ENCODE results near the gene PRKCZ. TPM values are rescaled to one million over a fixed set of nuclear protein-coding genes. Genes with fewer than 3 reads are reported as not detected.

The PRKCZ gene
- total RNA-seq, 1 donor from 2014 or later, result 32.6 TPM

GRCh38 chr1:2129256-2129943 lies 79.2 kb downstream of the PRKCZ start:
- no peak overlapping the region for H3K27ac Mint-ChIP-seq (ENCODE audit: unreplicated experiment)
- TF ChIP-seq EZH2 (IDR thresholded peaks at IDR 0.05; ENCODE audit: insufficient read depth, low read length), result no peak

GRCh38 chr1:2130156-2130555 lies 79.9 kb downstream of the PRKCZ start:
- Histone ChIP-seq H4K20me1 (ENCODE audit: insufficient read depth, low read length) (no peaks in the 10 kb centered on the region), H3K79me2 (ENCODE audit: insufficient read depth, low read length) (no peaks in the 10 kb centered on the region), H3K9ac (ENCODE audit: low read length) (no peak overlapping the region), H3K36me3 (ENCODE audit: insufficient read depth, low read length) (no peaks in the 10 kb centered on the region), H3K27ac (ENCODE audit: low read depth, low read length) (no peak overlapping the region), H2AFZ (ENCODE audit: low read depth, low read length) (no peak overlapping the region), H3K4me2 (ENCODE audit: low read length) (no peak overlapping the region), H3K9me3 (ENCODE audit: insufficient read depth, low read depth, low read length) (no peaks in the 10 kb centered on the region), H3K4me3 (ENCODE audit: insufficient read depth, low read depth, low read length) (no peak overlapping the region), H3K4me1 (ENCODE audit: insufficient read depth, low read length) (peaks cover 18% of the 10 kb centered on the region), H3K27me3 (ENCODE audit: insufficient read depth, low read length) (no peaks in the 10 kb centered on the region)
- Mint-ChIP-seq H3K27ac (ENCODE audit: unreplicated experiment) (no peak overlapping the region), H3K27me3 (ENCODE audit: low read depth, unreplicated experiment) (no peaks in the 10 kb centered on the region), H3K36me3 (ENCODE audit: low read depth, unreplicated experiment) (no peaks in the 10 kb centered on the region), H3K4me3 (ENCODE audit: unreplicated experiment) (no peak overlapping the region), H3K9me3 (ENCODE audit: unreplicated experiment) (no peaks in the 10 kb centered on the region), H3K4me1 (ENCODE audit: low read depth, unreplicated experiment) (peaks cover 19% of the 10 kb centered on the region)
- TF ChIP-seq EZH2 (IDR thresholded peaks at IDR 0.05; ENCODE audit: insufficient read depth, low read length), result no peak
- no peak for TF ChIP-seq CTCF (IDR thresholded peaks at IDR 0.05; ENCODE audit: insufficient read depth, low read depth, low read length)
- FAIRE-seq, result no peak
- no peak for DNase-seq (ENCODE audit: low read depth)

More at GRCh38 chr1:2129256-2129943, 79.2 kb downstream of the PRKCZ start:
- H2AFZ ChIP-seq (ENCODE audit: low read depth, low read length), result no peak overlapping the region
- peaks cover 16% of the 10 kb centered on the region for H3K4me1 ChIP-seq (ENCODE audit: insufficient read depth, low read length)
- H3K36me3 ChIP-seq (ENCODE audit: insufficient read depth, low read length), result no peaks in the 10 kb centered on the region
- H3K4me2 ChIP-seq (ENCODE audit: low read length), result no peak overlapping the region
- Mint-ChIP-seq H3K36me3 (ENCODE audit: low read depth, unreplicated experiment) (no peaks in the 10 kb centered on the region), H3K4me1 (ENCODE audit: low read depth, unreplicated experiment) (peaks cover 17% of the 10 kb centered on the region), H3K27me3 (ENCODE audit: low read depth, unreplicated experiment) (no peaks in the 10 kb centered on the region), H3K4me3 (ENCODE audit: unreplicated experiment) (no peak overlapping the region), H3K9me3 (ENCODE audit: unreplicated experiment) (no peaks in the 10 kb centered on the region)
- DNase-seq (ENCODE audit: low read depth) (no peak), FAIRE-seq (no peak)
- no peaks in the 10 kb centered on the region for H4K20me1 ChIP-seq (ENCODE audit: insufficient read depth, low read length)
- H3K27ac ChIP-seq (ENCODE audit: low read depth, low read length), result no peak overlapping the region
- H3K4me3 ChIP-seq (ENCODE audit: insufficient read depth, low read depth, low read length), result no peak overlapping the region
- no peaks in the 10 kb centered on the region for H3K27me3 ChIP-seq (ENCODE audit: insufficient read depth, low read length)
- H3K9me3 ChIP-seq (ENCODE audit: insufficient read depth, low read depth, low read length), result no peaks in the 10 kb centered on the region
- no peak overlapping the region for H3K9ac ChIP-seq (ENCODE audit: low read length)
- H3K79me2 ChIP-seq (ENCODE audit: insufficient read depth, low read length), result no peaks in the 10 kb centered on the region

GRCh38 chr1:2130871-2131289 lies 80.7 kb downstream of the PRKCZ start:
- H3K9ac ChIP-seq (ENCODE audit: low read length), result no peak overlapping the region
- H3K9me3 ChIP-seq (ENCODE audit: insufficient read depth, low read depth, low read length), result no peaks in the 10 kb centered on the region
- Mint-ChIP-seq H3K9me3 (ENCODE audit: unreplicated experiment) (no peaks in the 10 kb centered on the region), H3K27me3 (ENCODE audit: low read depth, unreplicated experiment) (no peaks in the 10 kb centered on the region), H3K4me1 (ENCODE audit: low read depth, unreplicated experiment) (peaks cover 25% of the 10 kb centered on the region), H3K4me3 (ENCODE audit: unreplicated experiment) (no peak overlapping the region), H3K36me3 (ENCODE audit: low read depth, unreplicated experiment) (peaks cover 3% of the 10 kb centered on the region), H3K27ac (ENCODE audit: unreplicated experiment) (no peak overlapping the region)
- H3K4me3 ChIP-seq (ENCODE audit: insufficient read depth, low read depth, low read length), result no peak overlapping the region
- peaks cover 25% of the 10 kb centered on the region for H3K4me1 ChIP-seq (ENCODE audit: insufficient read depth, low read length)
- DNase-seq (ENCODE audit: low read depth) (no peak), FAIRE-seq (no peak)
- no peaks in the 10 kb centered on the region for H3K79me2 ChIP-seq (ENCODE audit: insufficient read depth, low read length)
- H2AFZ ChIP-seq (ENCODE audit: low read depth, low read length), result no peak overlapping the region
- no peak overlapping the region for H3K27ac ChIP-seq (ENCODE audit: low read depth, low read length)
- no peaks in the 10 kb centered on the region for H4K20me1 ChIP-seq (ENCODE audit: insufficient read depth, low read length)
- no peaks in the 10 kb centered on the region for H3K36me3 ChIP-seq (ENCODE audit: insufficient read depth, low read length)
- no peak overlapping the region for H3K4me2 ChIP-seq (ENCODE audit: low read length)
- no peaks in the 10 kb centered on the region for H3K27me3 ChIP-seq (ENCODE audit: insufficient read depth, low read length)
- no peak for TF ChIP-seq EZH2 (IDR thresholded peaks at IDR 0.05; ENCODE audit: insufficient read depth, low read length)
- no peak for TF ChIP-seq CTCF (IDR thresholded peaks at IDR 0.05; ENCODE audit: insufficient read depth, low read depth, low read length)

Measured in astrocyte (in vitro differentiated cells and primary cell).